Neuronal stem cell (in vitro differentiated cells): ENCODE results near the gene SMIM5.

Experiments
- DNase-seq: peaks from one replicate; pipeline ENCODE4 v3.0.0-alpha.2; 2013; ENCODE audit warnings: low spot score
- H2AFZ ChIP-seq: one replicate; pipeline ENCODE4 v1.6.1; 2013; ENCODE audit warnings: mild to moderate bottlenecking, low read length, inconsistent platforms
- H2AK5ac ChIP-seq: 2 replicates; pipeline ENCODE4 v1.6.1; 2013; ENCODE audit warnings: low read depth, mild to moderate bottlenecking, inconsistent platforms, low read length, moderate library complexity, mixed read lengths
- H2BK120ac ChIP-seq: 2 replicates; pipeline ENCODE4 v1.6.1; 2013; ENCODE audit warnings: low read depth, mild to moderate bottlenecking, inconsistent platforms, low read length, moderate library complexity, mixed read lengths
- H2BK12ac ChIP-seq: one replicate; pipeline ENCODE4 v1.6.1; 2013; ENCODE audit warnings: low read length, inconsistent platforms
- H2BK15ac ChIP-seq: 2 replicates; pipeline ENCODE4 v1.6.1; 2013; ENCODE audit warnings: mild to moderate bottlenecking, low read length, inconsistent platforms, mixed read lengths
- H2BK5ac ChIP-seq: one replicate; pipeline ENCODE4 v1.6.1; 2013; ENCODE audit warnings: inconsistent platforms, mild to moderate bottlenecking, low read length, moderate library complexity
- H3K14ac ChIP-seq: one replicate; pipeline ENCODE4 v1.6.1; 2013; ENCODE audit warnings: low read length, inconsistent platforms
- H3K18ac ChIP-seq: 2 replicates; pipeline ENCODE4 v1.6.1; 2013; ENCODE audit warnings: low read length, inconsistent platforms
- H3K23ac ChIP-seq: 2 replicates; pipeline ENCODE4 v1.6.1; 2013; ENCODE audit warnings: low read depth, mild to moderate bottlenecking, mixed read lengths, low read length, inconsistent platforms; ENCODE audit not compliant: poor library complexity
- H3K27ac ChIP-seq: replicated peaks from 3 replicates; pipeline ENCODE4 v1.5.1; 2013; ENCODE audit warnings: low read length, inconsistent platforms
- H3K27me3 ChIP-seq, 3 experiments: 2 replicates each; pipeline ENCODE4 v1.6.1; 2013; ENCODE audit warnings: low read length in 3 of 3, mild to moderate bottlenecking in 2 of 3, inconsistent platforms in 1 of 3, low read depth in 1 of 3, mixed read lengths in 1 of 3, moderate library complexity in 1 of 3; ENCODE audit not compliant: control insufficient read depth in 3 of 3, insufficient read depth in 3 of 3
- H3K36me3 ChIP-seq, 2 donors: replicated peaks in 1 of 2; 2 replicates each; pipeline ENCODE4 v1.6.1; 2013; ENCODE audit warnings: low read length in 2 of 2; ENCODE audit not compliant: control insufficient read depth in 2 of 2, insufficient read depth in 2 of 2
- H3K4ac ChIP-seq: 2 replicates; pipeline ENCODE4 v1.6.1; 2013; ENCODE audit warnings: inconsistent platforms, mild to moderate bottlenecking, low read length, moderate library complexity
- H3K4me1 ChIP-seq, 2 donors: 1 replicate in 1 of 2; 2 replicates in 1 of 2; pipeline ENCODE4 v1.6.1; 2013; ENCODE audit warnings: low read length in 2 of 2, low read depth in 1 of 2; ENCODE audit not compliant: control insufficient read depth in 2 of 2, insufficient read depth in 1 of 2
- H3K4me2 ChIP-seq: one replicate; pipeline ENCODE4 v1.6.1; 2013; ENCODE audit warnings: mild to moderate bottlenecking, low read length, inconsistent platforms; ENCODE audit not compliant: insufficient read depth, poor library complexity, severe bottlenecking
- H3K4me3 ChIP-seq, 2 donors: 2 replicates each; pipeline ENCODE4 v1.5.1; 2013; ENCODE audit warnings: low read length in 2 of 2, mild to moderate bottlenecking in 2 of 2, inconsistent platforms in 1 of 2, moderate library complexity in 1 of 2
- H3K79me1 ChIP-seq: one replicate; pipeline ENCODE4 v1.6.1; 2013; ENCODE audit warnings: low read depth, mild to moderate bottlenecking, inconsistent platforms, low read length, moderate library complexity
- H3K9ac ChIP-seq: one replicate; pipeline ENCODE4 v1.6.1; 2013; ENCODE audit warnings: mild to moderate bottlenecking, low read depth, low read length, inconsistent platforms; ENCODE audit not compliant: poor library complexity
- H3K9me3 ChIP-seq, 2 donors: replicated peaks in 1 of 2; 2 replicates each; pipeline versions ENCODE3 to v1.6.1; 2013; ENCODE audit warnings: low read length in 2 of 2, mild to moderate bottlenecking in 2 of 2, inconsistent platforms in 1 of 2, low read depth in 1 of 2, mixed read lengths in 1 of 2, moderate library complexity in 1 of 2; ENCODE audit not compliant: control insufficient read depth in 2 of 2, insufficient read depth in 1 of 2
- H4K8ac ChIP-seq: one replicate; pipeline ENCODE4 v1.6.1; 2013; ENCODE audit warnings: low read depth, mild to moderate bottlenecking, inconsistent platforms, low read length, moderate library complexity
- H4K91ac ChIP-seq: one replicate; pipeline ENCODE4 v1.6.1; 2013; ENCODE audit warnings: low read length, low read depth, mild to moderate bottlenecking, inconsistent platforms; ENCODE audit not compliant: poor library complexity
- WGBS, 2 donors: extraction: QIAGEN DNeasy Blood & Tissue Kit; methylation state at CpG; one replicate each; pipeline ENCODE4 v1.1.7; 2013; ENCODE audit warnings: missing lambda C conversion rate in 2 of 2, mixed read lengths in 1 of 2; ENCODE audit not compliant: insufficient read length in 2 of 2, insufficient replicate concordance in 1 of 2; ENCODE audit errors: extremely low coverage in 2 of 2; 5-methylcytosine and 5-hydroxymethylcytosine counted together

SMIM5 gene

DNA sequence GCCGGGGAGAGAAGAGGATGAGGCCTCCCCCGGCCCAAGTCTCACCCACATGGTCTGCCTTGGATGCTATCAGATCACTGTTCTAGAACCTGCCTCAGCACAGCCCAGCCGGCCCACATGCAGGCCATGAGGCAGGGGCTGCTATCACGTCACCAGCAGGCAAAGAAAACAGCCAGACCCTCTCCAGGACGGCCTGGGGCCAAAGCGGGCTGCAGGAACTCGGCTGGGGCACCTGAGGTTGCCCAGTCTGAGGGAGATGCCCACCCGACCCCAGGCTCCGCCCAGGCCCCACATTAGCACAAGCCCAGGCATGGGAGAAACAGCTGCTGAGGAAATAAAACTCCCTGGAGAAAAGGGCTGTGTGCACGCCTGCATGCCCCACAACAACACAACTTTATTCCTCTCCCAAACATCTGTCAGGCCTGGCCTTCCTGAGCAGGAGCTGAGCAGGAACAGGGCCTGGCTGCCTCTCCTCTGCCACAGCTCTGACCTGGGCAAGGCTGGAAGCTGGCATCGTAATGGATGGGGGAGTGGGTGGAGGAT lies 6.7 kb upstream of the SMIM5 start:
- Histone ChIP-seq H3K23ac (no peak overlapping the region), H2AK5ac (peak overlapping the region; percentile 46), H3K18ac (peak overlapping the region; percentile 48), H2AFZ (no peak overlapping the region), H2BK12ac (no peak overlapping the region), H4K8ac (no peak overlapping the region), H4K91ac (no peak overlapping the region), H3K9ac (peak overlapping the region; percentile 81), H3K4me1 (peaks cover 6 to 7% of the 10 kb centered on the region in 2 donors), H3K4ac (no peak overlapping the region), H3K79me1 (no peaks in the 10 kb centered on the region), H3K27ac (no peak overlapping the region), H3K36me3 (peaks cover 11 to 13% of the 10 kb centered on the region in 2 donors), H3K9me3 (no peaks in the 10 kb centered on the region), H3K14ac (peak overlapping the region; percentile 38), H3K4me2 (no peak overlapping the region), H2BK120ac (peak overlapping the region; percentile 31), H3K4me3 (no peak overlapping the region), H3K27me3 (no peaks in the 10 kb centered on the region), H2BK15ac (no peak overlapping the region), H2BK5ac (peak overlapping the region; percentile 66)
- DNase-seq = no peak
- WGBS, 2 donors = no CpG with 5 or more reads among the region's 11 CpGs

DNA sequence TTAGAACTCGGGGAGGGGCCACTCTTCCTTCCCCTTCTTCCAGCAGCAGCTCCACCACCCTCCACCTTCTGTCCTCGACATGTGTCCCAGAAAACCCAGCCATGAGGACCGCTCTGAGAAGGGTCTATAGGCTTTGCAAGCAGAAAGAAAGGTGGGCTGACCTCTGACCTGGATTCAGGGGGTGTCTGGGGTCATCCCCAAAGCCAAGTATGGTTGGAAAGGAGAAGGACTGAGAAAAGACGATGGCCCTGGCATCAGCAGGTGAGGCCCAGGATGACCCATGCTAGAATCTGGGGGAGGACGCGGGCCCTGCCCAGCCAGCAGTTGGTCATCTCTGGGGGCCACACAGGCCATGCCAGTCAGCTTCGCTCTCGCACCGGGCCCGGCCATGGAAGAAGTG lies 6.1 kb upstream of the SMIM5 start:
- WGBS, 2 donors = no CpG with 5 or more reads among the region's 10 CpGs

DNA sequence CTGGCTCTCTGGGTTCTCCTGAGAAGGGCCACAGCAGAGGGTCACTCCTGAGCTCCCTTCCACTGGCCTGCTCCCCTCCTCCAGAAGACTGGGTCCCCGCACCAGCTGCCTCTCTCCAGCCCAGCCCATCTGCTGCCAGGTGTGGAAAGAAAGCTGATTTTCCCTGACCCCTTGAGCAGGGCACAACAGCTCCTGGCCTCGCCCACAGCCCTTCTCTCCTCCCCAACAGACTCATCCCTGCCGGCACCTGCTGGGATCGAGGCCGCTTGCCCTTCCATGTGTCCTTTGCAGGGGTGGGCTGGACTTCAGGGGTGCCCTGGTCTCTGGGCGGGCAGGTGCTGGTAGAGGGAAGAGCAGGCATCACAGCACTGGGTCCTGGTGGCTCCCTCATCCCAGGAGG lies 4.8 kb upstream of the SMIM5 start:
- H2BK5ac ChIP-seq = peak overlapping the region; percentile 53
- no peak overlapping the region for H3K27ac ChIP-seq
- no peak overlapping the region for H4K91ac ChIP-seq
- no peak overlapping the region for H2BK12ac ChIP-seq
- H3K4me2 ChIP-seq = no peak overlapping the region
- no peak overlapping the region for H3K4me3 ChIP-seq
- no peak overlapping the region for H3K23ac ChIP-seq
- H3K4ac ChIP-seq = no peak overlapping the region
- H3K9me3 ChIP-seq = no peaks in the 10 kb centered on the region
- no peak overlapping the region for H4K8ac ChIP-seq
- H3K36me3 ChIP-seq = peaks cover 11 to 16% of the 10 kb centered on the region in 2 donors
- H2AFZ ChIP-seq = no peak overlapping the region
- no peak overlapping the region for H2BK120ac ChIP-seq
- no peak overlapping the region for H3K9ac ChIP-seq
- DNase-seq = no peak
- H2BK15ac ChIP-seq = no peak overlapping the region
- no peaks in the 10 kb centered on the region for H3K79me1 ChIP-seq
- peaks cover 4 to 7% of the 10 kb centered on the region in 2 donors for H3K4me1 ChIP-seq
- no peaks in the 10 kb centered on the region for H3K27me3 ChIP-seq
- H3K14ac ChIP-seq = no peak overlapping the region
- H2AK5ac ChIP-seq = no peak overlapping the region
- H3K18ac ChIP-seq = peak overlapping the region; percentile 35
- WGBS, 2 donors = no CpG with 5 or more reads among the region's 6 CpGs

More for the DNA sequence above, 6.1 kb upstream of the SMIM5 start:
- Histone ChIP-seq H2BK5ac (peak overlapping the region; percentile 66), H2BK12ac (no peak overlapping the region), H3K9ac (no peak overlapping the region), H3K27me3 (no peaks in the 10 kb centered on the region), H3K4me3 (no peak overlapping the region), H3K23ac (no peak overlapping the region), H3K27ac (no peak overlapping the region), H4K91ac (no peak overlapping the region), H3K9me3 (no peaks in the 10 kb centered on the region), H3K4ac (no peak overlapping the region), H2BK120ac (peak overlapping the region; percentile 31), H3K4me2 (no peak overlapping the region), H2BK15ac (no peak overlapping the region), H3K79me1 (no peaks in the 10 kb centered on the region), H4K8ac (no peak overlapping the region), H3K18ac (no peak overlapping the region), H2AFZ (no peak overlapping the region), H3K4me1 (peaks cover 3 to 4% of the 10 kb centered on the region in 2 donors), H3K36me3 (peaks cover 11 to 16% of the 10 kb centered on the region in 2 donors), H3K14ac (no peak overlapping the region), H2AK5ac (peak overlapping the region; percentile 46)
- DNase-seq = no peak

DNA sequence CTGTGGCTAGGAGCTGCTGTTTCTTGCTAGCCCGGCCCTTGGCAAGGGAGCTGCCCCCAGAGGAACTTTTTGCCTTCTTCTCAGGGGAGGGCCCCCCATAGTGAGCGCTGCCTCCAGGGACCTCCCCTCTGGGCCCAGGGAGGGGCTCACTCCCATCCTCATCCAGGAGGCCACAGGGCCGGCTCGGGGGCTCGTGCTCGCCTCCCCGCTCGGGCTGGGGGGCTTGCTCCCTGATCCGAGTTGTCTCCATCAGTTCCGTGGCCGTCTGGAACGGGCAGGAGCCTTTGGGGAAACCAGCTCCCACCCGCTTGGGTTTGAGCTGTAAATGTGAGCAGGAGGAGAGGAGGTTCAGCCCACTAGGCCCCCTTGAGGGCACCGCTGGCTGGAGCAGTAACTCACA lies 4.1 kb upstream of the SMIM5 start:
- Histone ChIP-seq H2AK5ac (no peak overlapping the region), H2BK15ac (no peak overlapping the region), H3K23ac (no peak overlapping the region), H3K4me1 (peaks cover 11 to 13% of the 10 kb centered on the region in 2 donors), H4K91ac (no peak overlapping the region), H3K18ac (peak overlapping the region; percentile 28), H3K79me1 (no peaks in the 10 kb centered on the region), H3K14ac (no peak overlapping the region), H3K27me3 (no peaks in the 10 kb centered on the region), H3K36me3 (peaks cover 11 to 16% of the 10 kb centered on the region in 2 donors), H2BK5ac (no peak overlapping the region), H2BK120ac (no peak overlapping the region), H2BK12ac (no peak overlapping the region), H2AFZ (no peak overlapping the region), H3K4me2 (no peak overlapping the region), H3K9ac (no peak overlapping the region), H4K8ac (no peak overlapping the region), H3K4ac (no peak overlapping the region), H3K9me3 (no peaks in the 10 kb centered on the region), H3K27ac (no peak overlapping the region), H3K4me3 (no peak overlapping the region)
- no CpG with 5 or more reads among the region's 14 CpGs for WGBS, 2 donors
- no peak for DNase-seq
